Measurements from ENCODE around the gene TMEM233.

The TMEM233 gene

GRCh38 chr12:119660076-119660475 is 66.5 kb downstream of the TMEM233 start:
- DNase-seq: no peak

GRCh38 chr12:119661882-119662281 is 68.3 kb downstream of the TMEM233 start:
- no peak for DNase-seq

- no peak for DNase-seq
Measured at GRCh38 chr12:119664642-119665041, 71.1 kb downstream of the TMEM233 start.

- DNase-seq: no peak
Measured at GRCh38 chr12:119665164-119665929, 71.8 kb downstream of the TMEM233 start.

- no peak for DNase-seq
Measured at GRCh38 chr12:119666226-119666795, 72.7 kb downstream of the TMEM233 start.

GRCh38 chr12:119666900-119667576 is 73.5 kb downstream of the TMEM233 start:
- DNase-seq: no peak

GRCh38 chr12:119667577-119668323 is 74.2 kb downstream of the TMEM233 start, which contains the start of gene PRKAB1:
Gene PRKAB1 (plus strand): TSS chr12:119668133. CDS start chr12:119668245, 112 bp downstream.
- DNase-seq: peak; percentile 98

- no peak for DNase-seq
Measured at GRCh38 chr12:119668324-119668841, 74.8 kb downstream of the TMEM233 start.

- DNase-seq: peak; percentile 43
Measured at GRCh38 chr12:119669744-119670472, 76.3 kb downstream of the TMEM233 start.

- no peak for DNase-seq
Measured at GRCh38 chr12:119671070-119671469, 77.5 kb downstream of the TMEM233 start.

- DNase-seq: no peak
Measured at GRCh38 chr12:119672194-119672593, 78.6 kb downstream of the TMEM233 start.

GRCh38 chr12:119673634-119674033 is 80.1 kb downstream of the TMEM233 start:
- no peak for DNase-seq

- DNase-seq: no peak
Measured at GRCh38 chr12:119674560-119674959, 81.0 kb downstream of the TMEM233 start.

- no peak for DNase-seq
Measured at GRCh38 chr12:119676022-119676421, 82.4 kb downstream of the TMEM233 start.

- DNase-seq: no peak
Measured at GRCh38 chr12:119676573-119676972, 83.0 kb downstream of the TMEM233 start.

- no peak for DNase-seq
Measured at GRCh38 chr12:119678459-119678858, 84.9 kb downstream of the TMEM233 start.

- DNase-seq: peak; percentile 85
Measured at GRCh38 chr12:119679081-119679480, 85.5 kb downstream of the TMEM233 start.

- DNase-seq: no peak
Measured at GRCh38 chr12:119679490-119679889, 85.9 kb downstream of the TMEM233 start.

GRCh38 chr12:119681111-119681510 is 87.5 kb downstream of the TMEM233 start:
- no peak for DNase-seq

- no peak for DNase-seq
Measured at GRCh38 chr12:119681728-119682638, 88.4 kb downstream of the TMEM233 start.

GRCh38 chr12:119682639-119683252 is 89.2 kb downstream of the TMEM233 start:
- no peak for DNase-seq
